ENCODE results near the gene CHD6.

Gene CHD6

GRCh38 chr20:41463567-41463966, 154.6 kb downstream of the CHD6 start:
- DNase-seq (ENCODE audit: low read depth in 3 of 3) = no peak

GRCh38 chr20:41462372-41463161, 155.6 kb downstream of the CHD6 start:
- DNase-seq (ENCODE audit: low read depth in 3 of 3) = no peak

- DNase-seq (ENCODE audit: low read depth in 3 of 3) = no peak
Observed at GRCh38 chr20:41458761-41459160, 159.4 kb downstream of the CHD6 start.

- DNase-seq (ENCODE audit: low read depth in 3 of 3) = no peak
Observed at GRCh38 chr20:41457173-41457857, 160.9 kb downstream of the CHD6 start.

GRCh38 chr20:41456351-41456750, 161.8 kb downstream of the CHD6 start:
- DNase-seq (ENCODE audit: low read depth in 3 of 3) = no peak

- no peak for DNase-seq (ENCODE audit: low read depth in 3 of 3)
Observed at GRCh38 chr20:41454250-41454649, 163.9 kb downstream of the CHD6 start.

- no peak for DNase-seq (ENCODE audit: low read depth in 3 of 3)
Observed at GRCh38 chr20:41453010-41453950, 164.9 kb downstream of the CHD6 start.

- DNase-seq (ENCODE audit: low read depth in 3 of 3) = no peak
Observed at GRCh38 chr20:41452226-41452625, 166.0 kb downstream of the CHD6 start.

- no peak for DNase-seq (ENCODE audit: low read depth in 3 of 3)
Observed at GRCh38 chr20:41447006-41447405, 171.2 kb downstream of the CHD6 start.

GRCh38 chr20:41446456-41446855, 171.7 kb downstream of the CHD6 start:
- DNase-seq (ENCODE audit: low read depth in 3 of 3) = no peak

- no peak for DNase-seq (ENCODE audit: low read depth in 3 of 3)
Observed at GRCh38 chr20:41444821-41445220, 173.4 kb downstream of the CHD6 start.

GRCh38 chr20:41443691-41444090, 174.5 kb downstream of the CHD6 start:
- DNase-seq (ENCODE audit: low read depth in 3 of 3) = no peak

GRCh38 chr20:41440882-41441281, 177.3 kb downstream of the CHD6 start:
- no peak for DNase-seq (ENCODE audit: low read depth in 3 of 3)

- DNase-seq (ENCODE audit: low read depth in 3 of 3) = no peak
Observed at GRCh38 chr20:41437836-41438235, 180.3 kb downstream of the CHD6 start.

- DNase-seq (ENCODE audit: low read depth in 3 of 3) = no peak
Observed at GRCh38 chr20:41436679-41437078, 181.5 kb downstream of the CHD6 start.

GRCh38 chr20:41433203-41433602, 185.0 kb downstream of the CHD6 start:
- no peak for DNase-seq (ENCODE audit: low read depth in 3 of 3)

GRCh38 chr20:41432746-41433145, 185.4 kb downstream of the CHD6 start:
- DNase-seq (ENCODE audit: low read depth in 3 of 3) = no peak

- no peak for DNase-seq (ENCODE audit: low read depth in 3 of 3)
Observed at GRCh38 chr20:41428285-41428684, 189.9 kb downstream of the CHD6 start.

GRCh38 chr20:41427833-41428232, 190.3 kb downstream of the CHD6 start:
- no peak for DNase-seq (ENCODE audit: low read depth in 3 of 3)

GRCh38 chr20:41426976-41427375, 191.2 kb downstream of the CHD6 start:
- no peak for DNase-seq (ENCODE audit: low read depth in 3 of 3)

GRCh38 chr20:41426086-41426830, 191.9 kb downstream of the CHD6 start:
- no peak for DNase-seq (ENCODE audit: low read depth in 3 of 3)
